GM12801 (cell line): ENCODE data around the gene SMOC1.

ENCODE experiments used
- TF ChIP-seq, protein P1 (sequence below): IDR thresholded peaks from one replicate; pipeline ENCODE4 v1.5.1; 2011; ENCODE audit warnings: control low read depth; ENCODE audit not compliant: insufficient read length; ENCODE audit errors: extremely low read depth

The SMOC1 gene

DNA sequence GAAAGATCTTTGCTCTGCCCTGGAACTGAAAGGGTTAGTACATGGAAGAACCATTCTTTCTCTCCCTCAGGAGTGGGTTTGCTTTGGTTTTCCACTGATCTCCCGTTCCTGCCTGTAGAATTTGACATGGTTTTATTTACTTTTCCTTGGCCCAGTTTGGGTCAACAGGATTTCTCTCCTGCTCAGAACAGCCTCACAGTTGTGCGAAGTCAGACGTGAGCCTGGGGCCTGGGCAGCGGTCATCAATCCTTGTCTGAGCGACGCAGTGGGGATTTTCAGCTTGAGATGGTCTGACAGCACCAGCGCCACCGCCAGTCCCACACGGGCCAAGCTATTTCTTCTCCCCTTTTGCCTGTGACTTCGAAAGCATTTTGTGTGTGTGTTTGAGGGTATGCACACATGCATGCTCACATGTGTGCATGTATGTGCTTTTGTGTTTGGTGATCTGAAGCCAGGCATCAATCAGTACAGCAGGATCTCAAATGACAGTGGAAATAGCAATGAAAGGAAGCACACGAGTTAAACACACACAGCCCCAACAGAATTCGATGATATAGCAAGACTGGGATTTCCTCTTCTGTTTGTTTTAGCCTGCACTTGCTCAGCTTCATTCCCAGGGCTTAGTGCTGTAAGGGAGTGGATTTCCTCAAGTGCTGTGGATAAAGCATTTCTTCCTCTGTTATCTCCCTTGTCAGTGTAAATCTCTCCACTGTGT is 58.3 kb downstream of the SMOC1 start:
- TF ChIP-seq, protein P1, sequence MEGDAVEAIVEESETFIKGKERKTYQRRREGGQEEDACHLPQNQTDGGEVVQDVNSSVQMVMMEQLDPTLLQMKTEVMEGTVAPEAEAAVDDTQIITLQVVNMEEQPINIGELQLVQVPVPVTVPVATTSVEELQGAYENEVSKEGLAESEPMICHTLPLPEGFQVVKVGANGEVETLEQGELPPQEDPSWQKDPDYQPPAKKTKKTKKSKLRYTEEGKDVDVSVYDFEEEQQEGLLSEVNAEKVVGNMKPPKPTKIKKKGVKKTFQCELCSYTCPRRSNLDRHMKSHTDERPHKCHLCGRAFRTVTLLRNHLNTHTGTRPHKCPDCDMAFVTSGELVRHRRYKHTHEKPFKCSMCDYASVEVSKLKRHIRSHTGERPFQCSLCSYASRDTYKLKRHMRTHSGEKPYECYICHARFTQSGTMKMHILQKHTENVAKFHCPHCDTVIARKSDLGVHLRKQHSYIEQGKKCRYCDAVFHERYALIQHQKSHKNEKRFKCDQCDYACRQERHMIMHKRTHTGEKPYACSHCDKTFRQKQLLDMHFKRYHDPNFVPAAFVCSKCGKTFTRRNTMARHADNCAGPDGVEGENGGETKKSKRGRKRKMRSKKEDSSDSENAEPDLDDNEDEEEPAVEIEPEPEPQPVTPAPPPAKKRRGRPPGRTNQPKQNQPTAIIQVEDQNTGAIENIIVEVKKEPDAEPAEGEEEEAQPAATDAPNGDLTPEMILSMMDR = no peak

DNA sequence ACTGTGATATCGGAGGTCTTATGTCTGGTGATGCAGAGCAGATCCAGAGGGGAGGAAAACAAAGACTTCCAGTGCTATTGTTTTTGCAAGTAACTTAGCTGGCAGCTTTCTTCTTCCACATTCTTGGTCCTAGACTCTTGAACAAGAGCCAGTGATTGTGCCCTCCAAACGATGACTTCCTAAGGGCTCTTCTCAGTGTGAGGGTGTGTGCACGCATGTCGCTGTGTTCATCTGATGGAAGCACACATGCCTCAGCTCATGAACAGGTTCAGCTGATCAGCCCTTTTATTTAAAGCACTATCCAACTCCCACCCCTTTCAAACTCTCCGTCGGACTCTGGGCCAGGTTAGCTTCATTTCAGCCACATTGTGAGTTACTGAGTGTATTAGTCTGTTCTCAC is 59.5 kb downstream of the SMOC1 start:
- TF ChIP-seq, protein P1 = no peak

GRCh38 chr14:69941768-69942742 is 62.8 kb downstream of the SMOC1 start:
- TF ChIP-seq, protein P1 = no peak

DNA sequence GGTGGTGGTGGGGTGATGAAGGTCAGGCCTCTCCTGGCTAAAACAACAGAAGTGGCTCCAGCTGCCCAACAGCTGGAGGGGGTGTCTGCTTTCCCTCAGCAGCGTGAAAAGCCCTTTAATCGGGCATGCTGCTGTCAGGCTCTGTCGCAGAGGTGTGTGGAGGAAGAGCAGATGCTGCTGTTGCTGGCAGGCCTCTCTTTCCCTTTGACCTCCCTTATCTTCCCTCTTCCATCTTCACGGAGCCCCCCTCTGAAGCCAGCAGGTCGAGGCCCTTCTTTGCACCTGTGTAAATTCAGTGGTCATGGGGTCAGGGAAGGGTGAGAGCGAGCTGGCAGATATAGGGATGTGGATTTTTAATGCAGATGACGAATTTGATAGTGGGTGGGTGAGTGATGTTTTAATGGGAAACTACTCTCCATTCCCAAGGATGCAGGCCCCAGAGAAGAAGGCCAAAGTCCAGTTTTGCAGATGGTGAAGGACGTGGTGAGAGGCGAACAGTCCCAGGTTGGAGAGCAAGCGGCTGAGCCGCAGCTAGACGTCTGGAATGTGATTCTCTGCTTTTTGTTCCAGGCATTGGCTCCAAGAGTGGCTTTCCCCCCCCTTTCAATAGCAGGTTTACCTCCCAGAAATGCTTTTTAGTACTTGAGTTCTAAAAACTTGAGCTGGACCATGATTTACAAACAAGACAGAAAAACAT is 64.0 kb downstream of the SMOC1 start:
- TF ChIP-seq, protein P1 = no peak

- TF ChIP-seq, protein P1 = no peak
Observed at GRCh38 chr14:69945347-69945746, 66.1 kb downstream of the SMOC1 start.

DNA sequence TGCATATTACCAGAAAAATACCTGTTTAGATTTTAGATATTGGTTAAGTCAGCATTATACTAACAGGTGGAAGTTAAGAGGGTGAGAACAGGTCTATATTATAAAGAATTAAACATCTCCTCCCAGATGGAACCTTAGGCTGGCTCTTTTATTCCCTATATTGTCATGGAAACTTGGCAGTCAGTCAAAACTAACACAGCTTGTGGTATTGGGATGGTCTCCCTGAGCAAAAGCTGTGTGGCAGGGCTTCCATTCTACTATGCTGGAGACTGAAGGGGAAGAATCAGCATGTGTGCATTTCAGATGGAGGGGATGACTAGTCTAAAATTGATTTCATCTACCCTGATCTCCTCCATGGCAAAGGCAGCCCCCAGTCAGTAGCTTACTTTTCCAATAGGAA is 66.7 kb downstream of the SMOC1 start:
- TF ChIP-seq, protein P1 = no peak

- TF ChIP-seq, protein P1 = no peak
Observed at GRCh38 chr14:69948351-69948750, 69.1 kb downstream of the SMOC1 start.
